22Rv1 (cell line): Measurements from ENCODE around the gene GNG12.

Experiments
- ZFX ChIP-seq: fragments of 450-650 bp; IDR thresholded peaks from 2 replicates; pipeline ENCODE4 v1.6.1; 2017; ENCODE audit warnings: antibody characterized with exemption, borderline replicate concordance
- TF ChIP-seq, protein P1 (sequence below): fragments of 450-650 bp; IDR thresholded peaks from 2 replicates; pipeline ENCODE4 v1.5.1; 2017; ENCODE audit warnings: mild to moderate bottlenecking

DNA sequence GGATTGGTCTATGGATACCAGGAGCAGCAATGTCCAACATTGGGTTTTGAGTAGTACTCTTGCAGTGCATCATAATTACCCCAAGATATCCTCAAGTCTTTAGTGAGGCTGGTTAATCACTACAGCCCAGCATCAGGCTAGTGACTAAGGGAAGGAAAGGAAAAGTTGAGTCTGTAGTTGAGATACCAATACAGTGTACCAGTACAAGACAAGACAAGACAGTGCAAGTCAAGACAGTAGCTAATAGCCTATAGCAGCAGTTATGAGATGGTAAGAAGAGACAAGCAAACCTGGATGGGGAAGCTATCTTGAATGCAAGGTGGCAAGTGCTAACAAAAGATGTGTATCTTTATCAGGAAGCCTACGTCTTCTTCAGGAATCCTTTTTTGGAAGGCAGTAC, 13.3 kb upstream of the GNG12 start:
- TF ChIP-seq, protein P1, sequence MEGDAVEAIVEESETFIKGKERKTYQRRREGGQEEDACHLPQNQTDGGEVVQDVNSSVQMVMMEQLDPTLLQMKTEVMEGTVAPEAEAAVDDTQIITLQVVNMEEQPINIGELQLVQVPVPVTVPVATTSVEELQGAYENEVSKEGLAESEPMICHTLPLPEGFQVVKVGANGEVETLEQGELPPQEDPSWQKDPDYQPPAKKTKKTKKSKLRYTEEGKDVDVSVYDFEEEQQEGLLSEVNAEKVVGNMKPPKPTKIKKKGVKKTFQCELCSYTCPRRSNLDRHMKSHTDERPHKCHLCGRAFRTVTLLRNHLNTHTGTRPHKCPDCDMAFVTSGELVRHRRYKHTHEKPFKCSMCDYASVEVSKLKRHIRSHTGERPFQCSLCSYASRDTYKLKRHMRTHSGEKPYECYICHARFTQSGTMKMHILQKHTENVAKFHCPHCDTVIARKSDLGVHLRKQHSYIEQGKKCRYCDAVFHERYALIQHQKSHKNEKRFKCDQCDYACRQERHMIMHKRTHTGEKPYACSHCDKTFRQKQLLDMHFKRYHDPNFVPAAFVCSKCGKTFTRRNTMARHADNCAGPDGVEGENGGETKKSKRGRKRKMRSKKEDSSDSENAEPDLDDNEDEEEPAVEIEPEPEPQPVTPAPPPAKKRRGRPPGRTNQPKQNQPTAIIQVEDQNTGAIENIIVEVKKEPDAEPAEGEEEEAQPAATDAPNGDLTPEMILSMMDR, result no peak
- TF ChIP-seq ZFX, result no peak
